ENCODE data around the gene COL24A1.
"Not testable (repeated sequence)": the region's sequence is repeated elsewhere in the genome, so short reads cannot be mapped to it uniquely, and the experiment has no call there.

COL24A1 gene

DNA sequence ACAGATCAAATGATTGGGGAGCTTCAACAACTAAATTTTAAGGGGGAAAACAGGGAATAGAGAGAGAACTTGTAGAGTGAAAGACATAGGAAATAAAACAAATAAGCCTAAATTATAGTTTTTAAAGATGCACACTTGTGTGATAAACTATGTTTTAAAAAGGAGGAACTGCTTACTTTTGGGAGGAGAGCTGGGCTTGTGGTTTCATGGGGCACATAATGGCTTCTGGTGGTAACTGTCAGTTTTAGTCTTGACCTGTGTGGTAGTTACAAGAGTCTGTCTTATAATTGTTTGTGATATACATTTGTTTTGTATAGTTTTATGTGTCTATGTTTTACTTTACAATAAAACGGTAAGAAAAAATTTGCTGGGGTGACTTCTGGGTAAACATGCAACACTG, 165.3 kb downstream of the COL24A1 start:
- no peak for DNase-seq (ENCODE audit: low read depth, low spot score)

DNA sequence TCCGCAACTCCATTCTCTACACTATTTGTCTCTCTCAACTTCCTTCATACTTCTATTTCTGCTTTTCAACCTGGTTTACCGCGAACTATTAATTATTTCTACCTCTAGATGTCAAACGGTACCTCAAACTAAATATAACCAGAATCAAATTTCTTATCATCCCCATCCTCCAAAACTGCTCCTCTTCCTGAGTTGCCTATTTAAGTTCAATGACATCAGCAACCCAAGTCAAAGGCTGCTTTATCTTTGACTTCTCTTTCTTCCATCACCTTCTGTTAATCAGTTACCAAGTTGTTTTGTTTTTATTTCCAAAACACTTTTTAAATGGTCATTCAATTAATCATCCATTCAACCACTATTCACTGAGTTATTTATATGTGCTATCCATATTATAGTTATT, 171.9 kb downstream of the COL24A1 start:
- no peak for DNase-seq (ENCODE audit: low read depth, low spot score)

DNA sequence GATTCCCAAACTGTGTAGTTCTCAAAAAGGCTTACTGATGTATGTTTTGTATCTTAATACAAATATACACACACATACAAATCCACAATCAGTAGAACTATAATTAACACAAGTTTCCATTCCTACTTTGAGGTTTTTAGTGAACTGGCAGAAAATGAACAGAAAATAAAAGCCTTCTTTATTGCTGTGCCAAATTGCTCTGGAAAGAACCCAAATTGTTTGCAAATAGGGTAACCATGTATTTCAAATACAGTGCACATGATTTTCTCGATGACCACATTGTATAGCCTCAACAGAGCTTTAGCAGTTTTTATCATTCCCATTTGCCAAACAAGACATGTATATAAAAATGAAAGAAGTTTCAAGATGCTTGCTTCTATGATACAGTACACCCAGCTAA, 173.3 kb downstream of the COL24A1 start:
- no peak for DNase-seq (ENCODE audit: low read depth, low spot score)

DNA sequence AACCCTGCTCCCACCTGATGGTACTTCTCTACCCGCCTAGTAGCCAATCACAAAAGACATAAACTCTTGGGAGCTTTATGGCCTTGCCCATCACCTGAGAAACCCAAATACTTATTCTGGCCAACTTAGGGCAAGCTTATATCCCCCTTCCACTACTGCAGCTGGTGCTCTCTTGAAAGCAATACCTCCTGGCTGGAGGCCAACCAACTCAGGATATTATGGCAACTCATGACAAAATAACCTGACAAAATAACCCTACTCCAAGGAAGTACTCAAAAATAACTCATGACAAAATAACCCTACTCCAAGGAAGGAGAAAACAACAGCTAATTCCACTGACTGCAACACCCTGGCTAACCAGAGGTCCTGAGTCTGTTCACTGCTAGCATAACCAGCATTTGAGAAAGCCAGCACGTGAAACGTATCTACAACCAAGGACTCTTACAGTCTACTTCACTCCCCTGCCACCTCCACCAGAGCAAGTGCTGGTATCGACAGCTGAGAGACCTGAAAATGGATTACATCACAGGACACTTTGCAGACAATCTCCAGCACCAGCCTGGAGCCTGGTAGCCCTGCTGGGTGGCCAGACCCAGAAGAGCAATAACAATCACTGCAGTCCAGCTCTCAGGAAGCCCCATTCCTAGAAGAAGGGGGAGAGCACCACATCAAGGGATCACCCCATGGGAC, 179.9 kb downstream of the COL24A1 start:
- no peak for DNase-seq (ENCODE audit: low read depth, low spot score)

DNA sequence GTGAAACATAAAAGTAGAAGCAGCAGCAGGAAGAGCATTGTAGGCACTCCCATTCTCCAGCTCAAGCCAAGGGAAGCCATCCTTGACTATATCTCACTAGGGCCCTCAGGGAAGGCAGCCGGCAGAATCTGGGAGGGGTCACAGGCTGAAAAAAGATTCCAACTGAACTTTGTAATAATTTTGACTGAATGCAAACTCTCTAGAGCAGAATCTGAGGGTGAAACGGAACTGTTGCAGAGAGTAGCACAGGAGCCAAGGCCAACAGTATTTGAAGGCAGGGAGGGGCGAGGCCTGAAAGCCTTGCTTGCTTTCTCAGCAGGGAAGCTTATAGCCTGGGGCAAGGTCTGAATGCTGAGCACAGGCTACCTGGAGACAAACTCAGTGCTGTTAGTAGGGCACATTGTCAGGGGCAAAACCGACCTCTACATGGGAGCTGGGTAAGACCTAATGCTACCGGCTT, 180.6 kb downstream of the COL24A1 start:
- DNase-seq (ENCODE audit: low read depth, low spot score): no peak

DNA sequence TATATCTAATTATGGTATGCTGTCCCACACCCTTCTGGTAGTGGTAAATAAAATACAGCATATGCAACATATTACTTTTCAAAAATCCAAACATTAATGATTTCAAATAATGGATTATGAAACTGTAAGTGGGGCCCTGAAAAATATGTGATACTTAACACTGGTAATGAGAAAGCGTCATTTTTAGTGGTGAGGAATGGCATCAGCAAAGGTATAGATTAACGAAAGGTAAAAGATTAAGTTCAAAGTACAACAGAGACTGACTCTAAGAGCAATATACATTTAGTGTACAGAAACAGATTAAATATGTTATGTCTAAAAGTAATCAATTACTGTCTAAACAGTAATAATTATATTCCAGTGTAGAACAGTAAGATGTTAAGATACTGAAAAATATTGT, 194.1 kb downstream of the COL24A1 start:
- no peak for DNase-seq (ENCODE audit: low read depth, low spot score)

DNA sequence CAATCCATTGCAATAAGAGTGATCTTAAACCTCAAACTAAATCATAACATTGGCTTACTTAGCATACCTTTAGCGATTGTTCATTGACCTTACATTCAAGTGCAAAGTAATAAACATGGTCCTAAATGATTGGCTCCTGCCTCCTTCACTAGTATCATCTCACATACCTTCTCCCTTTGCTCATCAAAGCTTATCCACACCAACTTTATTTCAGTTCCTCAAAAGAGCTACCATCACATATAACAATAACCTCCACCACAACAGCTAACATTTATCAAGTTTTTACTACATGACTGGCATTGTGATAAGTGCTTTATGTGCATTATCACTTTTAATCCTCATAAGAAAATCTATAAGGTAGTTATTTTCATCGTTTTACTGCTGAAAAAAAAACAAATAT, 198.8 kb downstream of the COL24A1 start:
- no peak for DNase-seq (ENCODE audit: low read depth, low spot score)

DNA sequence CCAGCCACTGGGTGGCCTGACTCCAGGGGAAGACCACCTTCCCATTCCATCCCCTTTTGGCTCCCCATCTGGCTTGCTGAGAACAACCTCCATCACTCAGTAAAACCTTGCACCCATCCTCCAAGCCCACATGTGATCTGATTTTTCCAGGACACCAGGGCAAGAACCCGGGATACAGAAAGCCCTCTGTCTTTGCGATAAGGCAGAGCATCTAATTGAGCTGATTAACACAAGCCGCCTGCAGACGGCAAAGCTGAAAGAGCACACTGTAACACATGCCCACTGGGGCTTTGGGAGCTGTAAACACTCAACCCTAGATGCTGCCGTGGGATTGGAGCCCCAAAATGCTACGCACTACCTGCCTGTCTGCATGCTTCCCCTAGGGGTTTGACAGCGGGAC, 201.4 kb downstream of the COL24A1 start:
- DNase-seq (ENCODE audit: low read depth, low spot score): not testable (repeated sequence)

DNA sequence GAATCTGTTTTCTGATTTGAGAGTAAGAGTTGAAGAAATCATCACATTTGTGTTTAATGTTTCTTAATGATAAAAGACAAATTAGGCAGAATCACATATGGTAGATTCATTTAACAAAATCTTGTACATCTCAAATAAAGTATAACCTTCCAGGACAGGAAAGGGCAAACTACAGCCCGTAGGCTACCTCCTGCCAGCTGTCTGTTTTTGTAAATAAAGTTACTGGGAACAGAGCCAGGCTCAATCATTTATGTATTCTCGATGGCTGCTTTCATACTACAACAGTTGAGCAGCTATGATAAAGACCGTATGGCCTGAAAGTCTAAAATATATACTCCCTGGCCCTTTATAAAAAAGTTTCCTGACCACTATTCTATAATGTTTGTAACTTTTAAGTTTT, 204.1 kb downstream of the COL24A1 start:
- DNase-seq (ENCODE audit: low read depth, low spot score): peak; percentile 20

DNA sequence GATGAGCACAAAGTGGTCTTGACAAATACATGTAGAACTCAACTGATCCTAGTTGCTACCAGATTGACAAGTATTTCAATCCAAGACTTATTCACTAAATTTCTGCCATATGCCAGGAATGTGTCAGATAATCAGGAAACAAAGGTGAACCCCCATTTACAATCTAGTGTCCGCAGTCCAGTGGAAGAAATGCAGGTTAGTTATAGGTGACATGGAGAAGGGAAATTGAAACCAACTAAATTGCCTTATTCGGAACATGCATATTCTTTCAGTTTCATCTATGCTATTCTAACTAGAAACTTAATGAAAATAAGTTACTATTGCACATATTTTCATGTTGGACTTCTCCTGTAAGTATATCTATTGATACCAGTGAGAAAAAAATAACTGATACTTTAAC, 209.4 kb downstream of the COL24A1 start:
- DNase-seq (ENCODE audit: low read depth, low spot score): no peak

DNA sequence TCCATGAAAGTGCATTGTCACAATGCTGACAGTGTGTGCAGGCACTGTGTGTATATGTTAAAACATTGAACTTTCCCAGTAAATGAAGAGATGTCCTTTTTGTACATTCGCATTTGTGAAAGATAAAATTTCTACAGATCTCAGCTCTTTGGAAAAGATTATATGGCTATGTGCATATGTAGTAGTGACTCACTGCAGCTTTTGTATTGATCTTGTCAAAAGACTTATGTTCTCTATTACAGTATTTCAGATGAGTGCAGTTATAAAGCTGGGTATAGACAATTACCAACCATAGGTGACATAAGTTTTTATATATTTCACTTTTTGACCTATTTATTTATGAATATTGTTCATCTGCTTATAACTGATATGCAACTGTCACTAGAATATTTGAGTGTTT, 212.6 kb downstream of the COL24A1 start:
- no peak for DNase-seq (ENCODE audit: low read depth, low spot score)

DNA sequence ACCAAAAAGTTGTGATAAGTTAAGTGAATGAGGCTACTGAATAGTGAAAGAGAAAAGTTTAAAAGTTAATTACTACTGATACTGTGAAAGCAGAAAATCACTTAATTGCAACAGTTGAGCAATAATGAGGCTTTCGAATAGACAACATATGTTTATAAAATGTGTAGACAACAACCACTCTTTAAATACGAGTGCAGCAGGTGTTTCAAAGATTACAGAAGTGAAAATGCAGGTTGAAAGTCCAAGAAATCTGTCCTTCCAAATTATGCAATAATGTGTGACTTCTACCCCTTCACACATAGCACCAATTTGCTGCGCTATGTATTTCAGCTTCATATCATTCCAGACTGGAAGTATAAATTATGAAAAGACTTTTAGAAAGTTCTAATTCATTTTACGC, 213.0 kb downstream of the COL24A1 start:
- DNase-seq (ENCODE audit: low read depth, low spot score): no peak

DNA sequence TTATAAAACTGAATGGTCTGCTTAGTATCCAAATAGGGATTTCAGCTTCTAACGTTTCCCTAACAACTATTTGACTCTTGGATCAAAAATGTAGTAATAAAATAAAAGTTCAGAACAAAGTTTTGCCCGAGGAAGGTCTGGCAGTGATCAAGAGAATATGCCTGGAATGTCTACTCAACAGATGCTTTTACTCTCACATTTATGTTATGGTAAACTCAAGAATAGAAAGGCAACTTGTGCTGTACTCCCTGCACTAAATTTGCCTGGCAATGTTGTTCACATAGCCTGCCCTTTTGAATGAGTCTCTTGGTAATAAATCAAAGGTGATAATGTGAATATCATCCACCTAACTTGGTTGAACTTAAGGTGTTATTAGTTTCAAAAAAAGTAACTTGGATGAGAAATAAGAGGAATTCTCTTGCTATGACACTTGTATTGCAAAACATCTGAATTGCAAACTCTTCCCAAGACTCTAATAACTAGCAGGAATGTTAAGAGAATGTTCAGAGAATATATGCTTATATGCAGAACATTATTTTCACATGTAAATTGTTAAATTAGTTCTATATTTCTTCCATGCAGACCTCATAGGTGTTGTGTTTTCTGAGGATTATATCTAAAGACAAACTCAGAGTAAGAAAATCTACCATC, 215.8 kb downstream of the COL24A1 start:
- DNase-seq (ENCODE audit: low read depth, low spot score): no peak

DNA sequence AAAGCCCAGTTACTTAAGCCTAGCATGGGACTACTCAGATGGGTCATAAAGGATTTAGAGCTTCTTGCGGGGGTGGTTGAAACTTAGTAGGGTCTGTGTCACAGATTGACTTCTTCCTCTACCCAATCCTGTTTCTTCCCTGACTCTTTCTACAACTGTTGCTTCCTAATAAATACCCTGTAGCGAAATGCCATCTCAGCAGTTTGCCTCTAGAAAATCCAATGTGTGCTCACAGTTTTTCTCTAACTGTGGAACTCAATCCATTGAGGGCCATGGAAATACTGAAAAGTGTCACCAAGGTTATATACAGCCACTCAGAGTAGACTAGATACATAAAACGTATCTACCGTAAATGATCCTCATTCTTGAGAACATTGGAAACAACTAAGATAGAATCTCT, 217.7 kb downstream of the COL24A1 start:
- DNase-seq (ENCODE audit: low read depth, low spot score): no peak

DNA sequence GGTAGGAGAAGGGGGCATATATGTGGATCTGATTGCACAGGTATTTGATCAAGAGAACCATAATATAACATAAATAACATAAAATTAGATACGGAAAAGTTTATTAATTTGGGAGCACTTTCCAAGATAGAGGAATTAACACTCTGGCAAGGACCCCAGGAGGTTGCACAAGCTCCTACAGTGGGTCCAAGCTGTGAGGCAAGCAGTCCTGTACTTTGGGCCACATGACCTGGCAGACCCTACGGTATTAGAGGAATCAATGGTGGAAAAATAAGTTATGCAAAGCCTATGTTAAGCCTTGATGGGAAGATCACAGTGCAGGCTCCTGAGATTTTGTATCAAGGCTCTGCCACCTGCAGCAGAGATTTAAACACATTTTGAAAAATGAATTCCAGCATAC, 220.1 kb downstream of the COL24A1 start:
- no peak for DNase-seq (ENCODE audit: low read depth, low spot score)

DNA sequence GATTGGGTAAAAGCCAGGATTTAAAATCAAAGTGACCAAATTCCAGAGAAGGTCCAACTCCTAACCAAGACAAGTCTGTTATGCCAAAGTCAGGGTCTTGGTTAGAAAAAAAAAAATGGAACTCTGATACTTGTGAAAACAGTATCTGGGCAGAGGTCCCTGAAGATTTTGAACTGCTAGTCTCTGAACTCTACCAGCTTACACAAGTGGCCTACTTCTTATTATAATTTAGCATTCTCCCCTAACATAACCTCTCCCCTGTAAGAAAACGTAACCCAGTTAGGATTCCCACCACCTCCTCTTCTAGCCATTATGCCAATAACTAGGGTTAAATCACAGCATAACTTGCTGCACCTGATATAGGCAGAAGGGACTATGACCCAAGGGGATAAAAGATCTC, 220.5 kb downstream of the COL24A1 start:
- no peak for DNase-seq (ENCODE audit: low read depth, low spot score)

DNA sequence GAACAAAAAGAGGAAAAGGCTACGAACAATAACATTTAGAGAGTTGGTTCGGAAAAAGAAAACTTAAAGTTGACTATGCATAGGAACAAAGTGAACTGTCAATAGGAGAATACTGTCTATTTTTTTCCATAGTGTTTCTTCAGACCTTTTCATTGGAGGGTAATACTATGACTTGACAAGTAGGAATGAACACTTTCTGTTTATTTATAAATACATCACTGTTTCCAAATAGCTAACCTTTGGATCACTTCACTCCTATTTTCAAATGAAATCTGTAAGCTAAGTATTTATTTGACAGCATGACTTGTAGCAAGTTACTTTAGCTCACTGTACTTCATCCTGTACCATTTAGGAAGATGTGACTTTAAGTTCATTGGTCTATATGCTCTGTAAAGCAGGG, 221.3 kb downstream of the COL24A1 start:
- no peak for DNase-seq (ENCODE audit: low read depth, low spot score)

DNA sequence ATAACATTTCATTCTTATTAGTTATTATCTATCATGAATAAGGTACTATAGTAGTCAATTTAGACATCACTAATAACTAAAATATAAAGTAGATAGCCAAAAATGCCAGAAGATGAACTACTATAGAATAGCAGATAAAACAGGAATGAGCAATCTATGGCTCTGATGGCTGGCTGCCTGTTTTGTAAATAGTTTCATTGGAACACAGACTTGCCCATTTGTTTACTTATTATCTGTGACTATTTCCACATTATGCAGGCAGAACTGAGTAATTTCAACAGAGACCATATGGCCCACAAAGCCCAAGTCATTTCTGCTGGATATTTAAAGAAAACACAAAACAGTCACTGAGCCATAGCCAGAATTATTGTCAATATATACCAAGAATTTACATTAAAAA, 222.1 kb downstream of the COL24A1 start:
- no peak for DNase-seq (ENCODE audit: low read depth, low spot score)

DNA sequence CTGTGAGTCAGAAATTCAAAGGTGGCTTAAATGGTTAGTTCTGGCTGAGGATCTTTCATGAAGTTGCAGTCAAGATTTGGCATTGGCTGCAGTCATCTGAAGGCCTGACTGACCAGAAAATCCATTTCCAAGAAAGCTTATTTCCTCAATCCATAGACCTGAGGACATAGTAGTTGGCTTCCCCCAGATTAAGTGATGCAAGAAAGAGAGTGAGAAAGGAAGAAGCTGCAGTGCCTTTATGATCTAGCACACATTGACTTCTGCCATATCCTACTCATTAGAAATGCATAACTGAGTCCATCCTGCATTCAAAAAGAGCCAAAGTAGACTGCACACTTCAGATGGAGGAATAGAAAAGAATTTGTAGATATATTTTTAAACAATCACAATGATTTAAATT, 222.6 kb downstream of the COL24A1 start:
- no peak for DNase-seq (ENCODE audit: low read depth, low spot score)

DNA sequence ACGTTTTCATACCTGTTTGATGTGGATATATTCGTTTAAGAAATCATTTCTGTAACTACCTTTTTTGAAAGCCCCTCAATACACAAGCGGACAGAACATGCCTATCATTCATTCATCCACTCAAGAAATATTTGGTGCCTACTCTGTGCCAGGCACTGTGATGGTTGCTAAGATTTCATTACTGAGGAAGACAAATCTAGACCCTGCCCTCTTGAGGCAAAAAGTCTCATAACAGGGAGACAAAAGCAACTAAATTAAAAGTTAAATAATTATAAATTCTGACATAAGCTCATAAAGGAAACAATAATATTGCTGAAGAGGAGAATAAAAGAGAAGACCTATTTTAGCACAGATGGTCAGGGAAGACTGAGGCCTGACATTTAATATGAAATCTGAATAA, 244.8 kb downstream of the COL24A1 start:
- no peak for DNase-seq (ENCODE audit: low read depth, low spot score)

DNA sequence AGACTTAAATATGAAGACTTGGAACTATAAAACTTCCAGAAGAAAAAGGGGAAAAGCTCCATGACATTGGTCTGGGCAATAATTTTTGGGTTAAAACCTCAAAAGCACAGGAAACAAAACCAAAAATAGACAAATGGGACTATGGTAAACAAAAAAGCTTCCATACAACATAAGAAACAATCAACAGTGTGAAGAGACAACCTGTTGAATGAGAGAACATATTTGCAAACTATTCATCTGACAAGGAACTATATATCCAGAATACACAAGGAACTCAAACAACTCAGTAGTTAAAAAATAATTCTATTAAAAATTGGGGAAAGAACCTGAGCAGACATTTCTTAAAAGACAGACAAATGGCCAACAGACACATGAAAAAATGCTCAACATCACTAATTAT, 255.7 kb downstream of the COL24A1 start:
- DNase-seq (ENCODE audit: low read depth, low spot score): no peak

DNA sequence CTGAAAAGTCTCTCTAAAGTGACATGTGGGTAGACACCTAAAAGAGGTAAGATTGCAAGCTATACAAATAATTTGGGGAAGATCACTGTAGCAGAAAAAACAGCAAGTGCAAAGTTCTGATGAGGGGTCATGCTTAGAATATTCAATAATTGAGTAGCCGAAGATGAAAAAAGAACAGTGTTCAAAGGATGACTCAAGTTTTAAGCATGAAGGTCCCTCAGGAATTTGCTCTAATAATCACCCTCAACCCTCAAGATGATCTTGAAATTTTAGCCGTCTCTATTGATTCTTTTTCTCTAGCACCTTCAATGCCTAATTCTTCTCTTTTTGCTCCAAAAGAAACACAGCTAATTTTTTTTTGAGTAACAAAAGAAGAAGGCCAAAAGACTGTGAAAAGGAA, 257.7 kb downstream of the COL24A1 start:
- DNase-seq (ENCODE audit: low read depth, low spot score): no peak

DNA sequence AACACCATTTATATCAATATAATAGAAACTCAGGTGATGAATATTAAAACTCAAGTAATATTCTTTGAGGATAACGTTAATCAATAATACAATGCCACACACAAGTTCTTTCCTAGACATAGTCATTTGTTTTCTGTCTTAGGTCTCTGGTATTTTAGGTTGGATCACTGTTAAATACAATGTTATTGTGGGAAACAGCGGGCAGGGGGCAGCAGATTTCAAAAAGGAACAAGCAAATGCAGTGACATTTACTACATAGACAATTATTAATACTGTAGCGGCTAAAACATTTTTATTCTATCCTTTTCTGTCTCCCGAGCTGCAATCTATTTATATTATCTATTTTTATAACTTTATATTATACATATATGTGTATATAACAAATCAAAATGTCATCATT, 261.9 kb downstream of the COL24A1 start:
- DNase-seq (ENCODE audit: low read depth, low spot score): peak; percentile 9

DNA sequence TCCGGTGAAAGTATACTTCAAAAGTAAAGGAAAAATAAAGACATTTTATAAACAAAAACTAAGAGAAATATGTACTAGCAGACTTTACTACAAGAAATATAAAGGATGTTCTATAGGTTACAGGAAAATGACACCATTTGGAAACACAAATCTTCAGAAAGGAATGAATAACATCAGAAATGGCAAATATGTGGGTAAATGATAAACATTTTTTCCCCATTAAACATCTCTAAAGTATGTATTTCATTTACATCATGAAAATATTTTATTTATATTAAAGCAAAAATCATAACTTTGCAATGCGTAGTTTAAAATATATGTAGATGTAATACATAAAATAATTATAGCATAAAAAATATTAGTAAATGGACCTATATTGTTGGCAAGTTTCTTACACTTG, 264.2 kb downstream of the COL24A1 start:
- DNase-seq (ENCODE audit: low read depth, low spot score): no peak

Measured in smooth muscle cell of the brain vasculature (primary cell).